Astrocyte (in vitro differentiated cells and primary cell): Measurements from ENCODE around the gene CRYBB1.

Source experiments
- CTCF ChIP-seq: IDR thresholded peaks from 2 replicates; pipeline ENCODE4 v1.5.1; 2011; ENCODE audit warnings: low read depth, mild to moderate bottlenecking, inconsistent platforms, low read length, moderate library complexity; ENCODE audit not compliant: insufficient read depth
- EZH2 ChIP-seq: IDR thresholded peaks from 2 replicates; pipeline ENCODE4 v1.6.1; 2012; ENCODE audit warnings: mild to moderate bottlenecking, low read length, inconsistent platforms; ENCODE audit not compliant: insufficient read depth

GRCh38 chr22:26564672-26565071 lies 53.2 kb downstream of the CRYBB1 start:
- TF ChIP-seq CTCF (no peak), EZH2 (no peak)
